ENCODE data around the gene NSRP1. TPM values are rescaled to one million over a fixed set of nuclear protein-coding genes. Genes with fewer than 3 reads are reported as not detected.

The NSRP1 gene
- total and polyA plus RNA-seq, 2 of the 8 experiments (the other 6 are each of a cell fraction or from before 2014, with no cell fraction given) = 6.1 to 22.4 TPM

- H3K36me3 ChIP-seq (ENCODE audit: control insufficient read depth in 2 of 4, insufficient read depth in 4 of 4, low read length in 3 of 4) = no peaks in the 10 kb centered on the region
- H4K8ac ChIP-seq (ENCODE audit: extremely low read depth, insufficient read depth, low read length) = no peak overlapping the region; the same call in 1 of the 2 replicates
- H4K91ac ChIP-seq (replicated peaks; ENCODE audit: insufficient read length, low read length) = no peak overlapping the region
- H4K20me1 ChIP-seq (replicated peaks in 1 of 2; ENCODE audit: control insufficient read depth in 1 of 2, insufficient read depth in 2 of 2, low read length in 2 of 2) = no peaks in the 10 kb centered on the region
- no peak overlapping the region for H3K27ac ChIP-seq (ENCODE audit: low read depth, low read length)
- no peak overlapping the region for H2BK15ac ChIP-seq (ENCODE audit: low read length)
- no peak overlapping the region for H2BK120ac ChIP-seq (replicated peaks; ENCODE audit: low read depth, low read length)
- no peak overlapping the region for H2AFZ ChIP-seq (ENCODE audit: low read length)
- H2BK12ac ChIP-seq (ENCODE audit: low read depth, low read length) = no peak overlapping the region
- H3K56ac ChIP-seq (replicated peaks; ENCODE audit: insufficient read length, low read depth, low read length) = no peak overlapping the region
- no peaks in the 10 kb centered on the region for H3K9me3 ChIP-seq (ENCODE audit: insufficient read depth in 2 of 2, low read depth in 1 of 2, low read length in 1 of 2)
- H2BK5ac ChIP-seq (ENCODE audit: low read depth, low read length) = no peak overlapping the region
- CTCF ChIA-PET (ENCODE audit: partially characterized antibody) = no interaction called here
- no peak overlapping the region for H3K23ac ChIP-seq (ENCODE audit: insufficient read length)
- no peak overlapping the region for H3K9ac ChIP-seq (replicated peaks in 1 of 4; ENCODE audit: extremely low read depth in 1 of 4, low read depth in 3 of 4, low read length in 3 of 4)
- H2AK5ac ChIP-seq (ENCODE audit: low read depth, low read length) = no peak overlapping the region
- no peaks in the 10 kb centered on the region for H3K27me3 ChIP-seq (replicated peaks in 1 of 4; ENCODE audit: control insufficient read depth in 3 of 4, extremely low read depth in 1 of 4, insufficient read depth in 3 of 4, low read length in 3 of 4)
- H3K79me2 ChIP-seq (ENCODE audit: control insufficient read depth in 1 of 2, insufficient read depth in 2 of 2, low read length in 2 of 2) = no peaks in the 10 kb centered on the region
- no peak overlapping the region for H3K4ac ChIP-seq (replicated peaks; ENCODE audit: insufficient read length, low read depth, low read length)
- no peak for TF ChIP-seq TAF1 (IDR thresholded peaks at IDR 0.05; ENCODE audit: low read depth, low read length)
- no peak overlapping the region for H3K18ac ChIP-seq (ENCODE audit: extremely low read depth, low read length)
- no peak overlapping the region for H3K14ac ChIP-seq (ENCODE audit: insufficient read length)
- no peak overlapping the region for H2BK20ac ChIP-seq (ENCODE audit: low read length)
- FAIRE-seq = no peak
- H4K5ac ChIP-seq (ENCODE audit: insufficient read length, low read depth, low read length) = no peak overlapping the region
- no peaks in the 10 kb centered on the region for H3K23me2 ChIP-seq (ENCODE audit: low read depth, low read length)
- H3K4me3 ChIP-seq (ENCODE audit: extremely low read depth in 1 of 4, insufficient read depth in 2 of 4, low read depth in 3 of 4, low read length in 4 of 4) = no peak overlapping the region
- WGBS, 2 experiments (ENCODE audit: extremely low coverage in 1 of 2, insufficient coverage in 1 of 2, insufficient read length in 1 of 2, insufficient replicate concordance in 2 of 2, low coverage in 1 of 2, low lambda C conversion rate in 2 of 2, missing lambda C conversion rate in 1 of 2) = 96% methylated on average over 6 of the region's 6 CpGs; no CpG with 5 or more reads in 1 of the 2 experiments
- H3K4me2 ChIP-seq (ENCODE audit: insufficient read depth in 1 of 2, low read depth in 2 of 2, low read length in 2 of 2) = no peak overlapping the region
- no peaks in the 10 kb centered on the region; the same call in 1 of the 2 replicates for H3K79me1 ChIP-seq (ENCODE audit: low read depth, low read length)
- H3K4me1 ChIP-seq (replicated peaks in 1 of 4; ENCODE audit: control insufficient read depth in 3 of 4, insufficient read depth in 4 of 4, low read length in 3 of 4) = no peaks in the 10 kb centered on the region
- DNase-seq (ENCODE audit: low read depth in 1 of 2, low spot score in 2 of 2) = no peak
- POLR2A ChIA-PET (ENCODE audit: partially characterized antibody) = no interaction called here
These were observed 100.4 kb downstream of the NSRP1 start for GRCh38 chr17:30217054-30217453.
